ENCODE results near the gene TMEM131L.
A peak's percentile ranks its signal among the peaks of the same experiment; 100 is the strongest.
"Not testable (repeated sequence)": the region's sequence is repeated elsewhere in the genome, so short reads cannot be mapped to it uniquely, and the experiment has no call there.

TMEM131L gene

DNA sequence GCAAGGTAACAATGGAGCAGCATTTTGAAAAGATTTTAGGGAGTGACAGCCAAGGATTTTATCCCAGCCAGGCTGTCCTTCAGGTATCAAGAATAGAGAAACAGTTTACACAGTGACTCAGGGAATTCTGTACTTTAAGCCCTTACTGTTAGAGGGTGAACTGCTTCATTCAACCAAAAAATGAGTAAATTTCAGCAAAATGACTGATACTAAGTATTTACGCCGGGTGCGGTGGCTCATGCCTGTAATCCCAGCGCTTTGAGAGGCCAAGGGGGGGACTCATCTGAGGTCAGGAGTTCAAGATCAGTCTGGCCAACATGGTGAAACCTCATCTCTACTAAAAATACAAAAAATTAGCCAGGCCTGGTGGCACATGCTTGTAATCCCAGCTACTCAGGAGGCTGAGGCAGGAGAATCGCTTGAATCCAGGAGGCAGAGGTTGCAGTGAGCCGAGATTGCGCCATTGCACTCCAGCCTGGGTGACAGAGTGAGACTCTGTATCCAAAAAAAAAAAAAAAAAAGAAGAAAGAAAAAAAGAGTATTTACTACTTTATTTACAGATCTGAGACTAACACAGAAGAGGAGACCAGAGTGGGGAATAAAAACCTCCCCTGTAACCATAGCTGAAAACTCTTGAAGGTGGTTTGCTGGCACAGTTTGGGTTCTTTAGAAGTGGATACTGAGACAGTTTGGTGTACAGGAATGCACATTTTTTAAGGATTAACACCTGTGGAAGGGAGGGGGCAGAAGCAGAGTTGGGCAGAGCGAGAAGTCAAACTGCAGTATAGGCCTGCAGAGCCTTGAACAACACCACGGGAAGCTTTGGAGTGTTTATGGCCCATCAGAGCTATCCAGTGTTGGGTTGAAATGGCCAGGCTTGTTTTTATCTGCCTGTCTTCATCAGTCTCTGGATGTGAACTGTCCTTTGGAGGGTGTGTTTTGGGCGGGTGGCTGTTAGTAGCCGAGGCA is 40.5 kb downstream of the TMEM131L start:
- DNase-seq, result no peak

DNA sequence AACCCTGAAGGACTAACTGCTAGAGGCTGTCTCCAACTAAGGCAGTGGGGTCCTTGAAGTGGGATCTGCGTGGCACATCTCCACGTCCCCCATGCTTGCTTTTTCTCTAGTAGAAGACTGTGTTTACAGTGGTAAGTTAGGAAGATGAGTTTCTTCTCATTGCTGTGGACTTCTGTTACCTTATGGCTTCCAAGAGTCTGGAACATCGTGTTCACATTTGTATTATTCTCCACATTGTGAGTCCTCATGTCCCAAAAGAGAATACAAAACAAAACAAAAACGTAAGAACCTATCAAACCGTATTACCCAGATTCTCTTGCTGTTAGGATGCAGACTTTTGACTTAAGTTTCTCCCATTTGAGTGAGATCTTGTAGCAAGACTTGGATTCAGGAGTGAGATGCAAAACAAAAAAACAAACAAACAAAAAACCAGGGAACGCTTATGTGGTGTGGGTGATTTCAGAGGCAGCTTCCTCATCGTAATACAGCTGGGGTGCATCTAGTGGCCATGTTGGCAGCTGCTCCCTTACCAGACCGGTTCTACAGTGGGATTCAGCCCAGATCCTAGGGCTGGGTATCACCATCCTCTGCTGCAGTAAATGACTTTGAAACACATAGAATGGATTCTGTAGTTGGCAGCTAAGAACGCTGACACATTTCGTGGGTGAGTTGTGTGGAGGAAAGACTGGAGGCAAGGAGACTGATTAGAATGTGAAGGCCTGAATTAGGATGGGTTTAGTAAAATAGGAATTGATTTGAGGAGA is 41.3 kb downstream of the TMEM131L start:
- DNase-seq, result no peak

- not testable (repeated sequence) for DNase-seq
Observed at GRCh38 chr4:153509212-153509611, 43.1 kb downstream of the TMEM131L start.

- no peak for DNase-seq
Observed at GRCh38 chr4:153509724-153510123, 43.6 kb downstream of the TMEM131L start.

DNA sequence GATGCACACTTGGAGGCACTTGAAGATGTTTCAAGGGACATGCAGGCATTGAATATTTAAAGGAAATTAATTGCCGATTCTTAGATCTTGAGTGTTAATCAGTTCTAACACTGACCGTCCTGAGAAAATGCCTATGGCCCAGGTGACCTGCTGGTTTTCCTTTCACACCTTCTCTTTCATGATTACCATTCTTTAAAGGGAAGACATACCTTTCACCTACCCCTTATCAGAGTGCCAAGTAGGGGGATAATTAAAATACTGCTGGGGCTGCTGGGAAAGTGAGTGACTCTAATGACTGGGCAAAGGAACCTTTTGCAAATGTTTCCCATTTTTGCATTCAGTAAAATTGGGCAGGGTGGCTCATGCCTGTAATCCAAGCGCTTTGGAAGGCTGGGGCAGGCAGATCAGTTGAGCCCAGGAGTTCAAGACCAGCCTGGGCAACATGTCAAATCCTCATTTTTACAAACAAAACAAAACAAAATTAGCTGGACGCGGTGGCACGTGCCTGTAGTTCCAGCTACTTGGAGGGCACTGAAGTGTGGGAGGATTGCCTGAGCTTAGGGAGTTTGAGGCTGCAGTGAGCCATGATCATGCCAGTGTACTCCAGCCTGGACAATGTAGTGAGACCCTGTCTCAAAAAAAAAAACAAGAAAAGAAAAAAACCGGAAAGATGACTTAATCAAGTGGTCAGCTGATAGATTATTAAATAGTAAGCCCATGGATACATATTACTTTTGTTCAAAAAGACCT is 44.3 kb downstream of the TMEM131L start:
- DNase-seq, result no peak

- DNase-seq, result no peak
Observed at GRCh38 chr4:153511104-153511503, 44.9 kb downstream of the TMEM131L start.

DNA sequence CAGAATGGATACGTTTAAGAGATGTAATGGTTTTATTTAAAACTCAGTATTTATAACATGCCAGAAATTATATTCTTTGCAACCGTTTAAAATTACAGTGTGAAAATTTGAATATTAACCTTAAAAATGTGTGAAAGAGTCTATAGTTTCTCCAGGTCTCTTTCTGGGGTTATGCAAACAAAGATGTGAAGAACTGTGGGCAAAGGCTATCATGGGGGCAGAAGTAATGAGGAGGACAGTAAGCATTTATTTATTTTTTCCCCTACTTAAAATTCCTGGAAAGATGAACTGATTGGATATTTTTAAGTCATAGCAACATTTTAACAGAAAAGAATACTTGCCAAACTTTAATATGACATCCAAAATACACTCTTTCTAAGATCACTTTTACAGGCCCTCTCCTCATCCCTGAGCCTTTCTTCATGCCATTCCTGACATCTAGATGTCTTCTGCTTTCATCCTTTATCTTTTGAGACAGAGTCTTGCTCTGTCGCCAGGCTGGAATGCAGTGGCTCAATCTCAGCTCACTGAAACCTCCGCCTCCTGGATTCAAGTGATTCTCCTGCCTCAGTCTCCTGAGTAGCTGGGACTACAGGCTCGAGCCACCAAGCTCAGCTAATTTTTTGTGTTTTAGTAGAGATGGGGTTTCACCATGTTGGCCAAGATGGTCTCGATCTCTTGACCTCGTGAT is 46.1 kb downstream of the TMEM131L start:
- no peak for DNase-seq

DNA sequence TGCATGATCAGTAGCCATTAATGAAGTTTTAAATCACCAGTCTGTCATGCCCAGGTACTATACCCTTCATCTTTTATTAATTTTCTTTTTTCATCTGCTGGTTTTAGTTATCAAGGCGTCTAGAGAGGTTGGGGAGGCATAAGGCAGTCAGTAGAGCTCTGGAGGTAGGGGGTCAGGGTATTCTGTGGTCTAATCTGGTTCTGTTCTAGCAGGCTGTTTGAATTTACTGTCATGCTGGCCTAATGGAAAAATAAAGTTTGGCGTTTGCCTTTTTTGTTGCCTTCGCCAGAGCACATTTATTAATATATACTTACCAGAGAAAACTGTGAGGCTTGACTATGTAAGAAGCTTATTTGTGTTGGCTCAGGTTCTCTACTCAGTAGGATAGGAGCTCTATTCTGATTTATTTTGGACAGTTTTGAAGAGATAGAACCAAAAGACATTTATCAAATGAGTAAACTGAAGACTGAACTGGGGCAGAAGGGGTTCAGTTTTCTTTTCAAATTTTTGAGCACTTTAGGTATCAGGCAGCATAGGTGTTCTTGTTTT is 46.9 kb downstream of the TMEM131L start:
- DNase-seq, result no peak

- no peak for DNase-seq
Observed at GRCh38 chr4:153513596-153513995, 47.4 kb downstream of the TMEM131L start.

GRCh38 chr4:153514001-153514526 is 47.9 kb downstream of the TMEM131L start:
- DNase-seq, result peak; percentile 33

DNA sequence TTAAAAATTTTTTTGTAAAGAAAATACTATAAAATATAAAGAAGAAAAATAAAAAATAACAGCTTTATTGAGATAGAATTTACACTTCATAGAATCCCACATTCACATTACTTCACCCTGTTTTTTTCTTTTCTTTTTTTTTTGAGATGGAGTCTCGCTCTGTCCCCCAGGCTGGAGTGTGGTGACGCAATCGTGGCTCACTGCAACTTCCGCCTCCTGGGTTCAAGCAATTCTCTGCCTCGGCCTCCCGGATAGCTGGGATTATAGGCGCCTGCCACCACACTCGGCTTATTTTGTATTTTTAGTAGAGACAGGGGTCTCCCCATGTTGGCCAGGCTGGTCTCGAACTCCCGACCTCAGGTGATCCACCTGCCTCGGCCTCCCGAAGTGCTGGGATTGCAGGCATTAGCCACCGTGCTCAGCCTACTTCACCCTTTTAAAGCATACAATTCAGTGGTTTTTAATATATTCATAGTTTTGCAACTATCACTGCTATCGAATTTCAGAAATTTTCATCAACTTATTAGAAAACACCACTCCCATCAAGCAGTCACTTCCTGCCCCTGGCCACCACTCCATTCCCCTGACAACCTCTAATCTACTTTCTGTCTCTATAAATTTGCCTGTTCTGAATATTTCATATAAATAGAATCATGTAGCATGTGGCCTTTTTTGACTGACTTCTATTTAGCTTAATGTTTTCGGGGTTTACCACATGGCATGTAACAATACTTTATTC is 48.7 kb downstream of the TMEM131L start:
- no peak for DNase-seq

DNA sequence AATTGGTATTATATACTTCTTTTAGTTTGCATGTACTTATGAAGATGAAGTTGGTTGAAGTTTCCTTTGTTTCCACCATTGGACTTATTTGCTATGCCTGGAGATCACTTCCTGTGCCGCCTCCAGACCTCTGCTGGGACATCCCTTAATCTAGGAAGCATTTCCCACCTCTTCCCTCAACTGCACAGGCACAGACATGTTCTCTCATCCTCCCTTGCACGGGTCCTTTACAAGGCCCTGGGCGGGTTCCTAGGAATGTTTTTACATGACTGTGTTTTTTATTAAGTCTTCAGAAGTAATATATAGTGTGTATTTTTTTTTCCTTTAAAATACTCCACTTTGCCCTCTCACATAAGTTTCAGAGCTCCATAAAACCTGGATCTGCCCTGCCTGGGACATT is 51.0 kb downstream of the TMEM131L start:
- DNase-seq, result no peak

GRCh38 chr4:153518001-153518400 is 51.8 kb downstream of the TMEM131L start:
- no peak for DNase-seq

DNA sequence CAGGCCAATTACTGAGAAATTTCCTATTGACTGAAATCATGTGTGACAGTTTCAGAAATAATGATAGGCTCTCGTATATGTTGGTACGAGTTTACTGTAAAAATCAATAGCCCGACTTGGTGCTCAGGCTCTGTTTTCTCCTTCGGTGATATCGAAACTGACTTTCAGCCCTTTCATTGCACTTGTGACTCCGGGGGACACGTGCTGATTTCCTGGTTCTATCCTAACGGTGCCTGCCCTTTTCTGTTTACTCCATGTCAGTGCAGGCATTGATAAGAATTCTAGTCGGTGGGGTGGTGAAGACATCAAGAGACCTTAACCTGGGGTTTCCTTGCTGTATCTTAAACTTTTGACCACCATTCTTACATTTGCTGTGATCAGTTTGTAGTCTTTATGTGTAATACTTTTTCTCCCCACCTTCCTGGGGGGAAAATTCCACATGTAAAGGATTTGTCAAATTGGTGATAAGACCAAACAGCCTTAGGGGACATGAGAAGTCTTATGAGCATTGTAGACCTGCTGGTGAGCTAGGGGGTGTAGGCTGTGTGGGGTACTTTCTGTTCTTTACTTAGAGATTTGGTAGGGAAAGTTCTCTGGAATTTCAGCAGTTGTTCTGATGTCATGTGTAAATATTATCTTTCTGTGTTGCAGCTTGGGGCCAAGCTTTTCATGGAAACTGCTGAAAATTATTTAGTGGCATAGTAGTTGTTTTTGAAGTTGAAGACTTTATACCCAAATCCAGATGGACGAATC is 52.7 kb downstream of the TMEM131L start:
- DNase-seq, result no peak

- DNase-seq, result no peak
Observed at GRCh38 chr4:153519687-153520086, 53.5 kb downstream of the TMEM131L start.

DNA sequence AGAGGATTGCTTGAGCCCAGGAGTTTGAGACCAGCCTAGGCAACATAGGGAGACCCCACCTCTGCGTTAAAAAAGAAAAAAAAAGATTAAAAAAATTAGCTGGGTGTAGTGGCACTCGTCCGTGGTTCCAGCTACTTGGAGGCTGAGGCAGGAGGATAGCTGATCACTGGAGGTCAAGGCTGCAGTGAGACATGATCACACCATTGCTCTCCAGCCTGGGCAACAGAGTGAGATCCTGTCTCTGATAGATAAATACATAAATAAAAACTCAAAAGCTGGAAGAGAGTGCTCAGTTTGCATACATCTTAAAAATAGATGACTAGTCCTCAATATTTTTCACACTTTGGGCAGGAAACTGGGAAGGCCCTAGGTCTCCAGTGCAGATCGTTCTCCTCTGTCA is 54.1 kb downstream of the TMEM131L start:
- no peak for DNase-seq

GRCh38 chr4:153520801-153521329 is 54.7 kb downstream of the TMEM131L start:
- DNase-seq, result no peak

DNA sequence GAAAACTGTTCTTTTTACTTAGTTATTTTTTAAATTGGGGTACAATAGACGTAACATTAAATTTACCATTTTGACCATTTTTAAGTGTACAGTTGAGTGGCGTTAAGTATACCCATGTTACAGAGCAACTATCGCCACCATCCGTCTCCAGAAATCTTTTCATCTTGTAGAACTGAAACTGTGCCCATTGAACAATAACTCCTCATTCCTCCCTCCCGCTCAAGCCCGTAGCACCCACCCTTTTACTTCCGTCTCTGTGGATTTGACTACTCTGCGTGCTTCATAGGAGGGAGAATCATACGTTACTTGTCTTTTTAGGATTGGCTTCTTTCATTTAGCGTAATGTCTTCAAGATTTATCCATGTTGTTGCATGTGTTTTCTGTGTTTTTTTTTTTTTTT is 55.3 kb downstream of the TMEM131L start:
- no peak for DNase-seq

- no peak for DNase-seq
Observed at GRCh38 chr4:153521999-153522801, 56.0 kb downstream of the TMEM131L start.

DNA sequence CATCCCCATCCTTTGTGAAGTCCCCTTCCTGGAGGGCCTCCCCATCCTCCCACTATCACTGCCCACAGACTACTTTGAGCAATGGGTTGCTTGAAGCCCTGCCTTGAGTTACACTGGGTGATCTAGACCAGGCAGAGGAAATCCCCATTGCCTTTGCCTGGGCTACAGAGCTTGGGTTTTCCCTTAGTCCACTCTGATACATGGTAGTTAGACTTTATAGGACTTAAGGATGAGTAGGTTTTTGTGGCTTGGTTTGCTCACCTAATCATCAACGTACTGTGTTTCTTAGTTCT is 56.6 kb downstream of the TMEM131L start:
- no peak for DNase-seq
